Glomerular endothelial cell (primary cell): ENCODE results near the gene RNASEL. TPM values are rescaled to one million over a fixed set of nuclear protein-coding genes. Genes with fewer than 3 reads are reported as not detected.
A peak's percentile ranks its signal among the peaks of the same experiment; 100 is the strongest.

Source experiments
- DNase-seq: peaks from one replicate; pipeline ENCODE4 v3.0.0-alpha.2; 2011; ENCODE audit warnings: low read depth, low spot score; ENCODE audit errors: extremely low read depth
- total RNA-seq: library from RNA; depleted of rRNA; stranded (reverse); fragments of >200 nt; gene quantifications from 2 replicates; pipeline ENCODE4 v1.2.3, GENCODE V29; 2015

Gene RNASEL
- total RNA-seq, 1 donor from 2014 or later = 3.2 TPM

- peak; percentile 50 for DNase-seq
These were observed 12.3 kb upstream of the RNASEL start for GRCh38 chr1:182601416-182601786.

DNA sequence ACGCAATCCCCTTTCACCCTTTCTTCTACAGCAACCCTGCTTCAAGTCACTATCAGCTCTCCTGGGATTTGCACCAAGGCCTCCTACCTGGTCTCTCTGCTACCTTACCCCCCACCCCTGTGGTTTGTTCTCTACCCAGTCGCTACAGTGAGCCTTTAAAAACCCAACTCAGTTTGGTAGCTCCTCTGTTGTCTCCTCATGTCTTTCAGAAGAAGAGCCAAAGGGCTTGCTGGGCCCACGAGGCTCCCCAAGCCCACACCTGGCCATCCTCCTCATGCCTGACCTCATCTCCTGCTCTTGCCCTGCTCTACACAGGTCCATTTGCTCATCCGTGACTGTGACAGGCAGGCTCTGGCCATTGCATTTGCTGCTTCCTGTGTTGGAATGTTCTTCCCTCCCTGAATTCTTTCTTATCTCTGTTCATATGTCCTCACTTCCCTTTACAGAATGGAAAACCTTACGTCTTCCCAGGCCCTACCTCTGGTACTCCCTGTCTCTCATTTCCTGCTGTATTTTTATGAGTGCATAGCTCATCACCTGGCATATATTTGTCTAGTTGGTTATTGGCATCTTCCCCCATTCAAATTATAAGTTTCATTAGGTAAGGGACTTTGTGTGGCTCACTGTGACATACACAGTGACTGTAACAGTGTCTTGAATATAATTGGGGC lies 11.8 kb upstream of the RNASEL start:
- DNase-seq = no peak

GRCh38 chr1:182600036-182600713 lies 11.1 kb upstream of the RNASEL start:
- DNase-seq = no peak

- DNase-seq = no peak
These were observed 10.3 kb upstream of the RNASEL start for GRCh38 chr1:182599339-182599738.

DNA sequence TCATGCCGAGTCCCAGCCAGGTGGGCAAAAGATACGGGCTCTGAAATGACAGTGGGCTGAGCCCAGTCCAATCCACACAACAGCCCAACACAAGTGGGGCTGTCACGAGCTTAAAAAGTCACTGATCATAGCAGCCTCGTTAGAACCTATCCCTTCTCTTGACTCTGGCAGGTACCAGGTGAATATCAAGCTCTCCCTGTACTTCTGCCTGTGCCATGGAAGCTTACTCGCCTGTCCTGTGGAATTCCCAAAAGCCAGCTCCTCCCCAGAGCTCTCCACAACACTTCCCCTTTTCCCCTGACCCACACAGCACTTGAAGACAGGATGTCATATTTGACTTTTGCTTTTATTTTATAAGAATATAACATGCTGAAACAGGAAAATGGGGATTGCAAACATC lies 9.2 kb upstream of the RNASEL start:
- no peak for DNase-seq

DNA sequence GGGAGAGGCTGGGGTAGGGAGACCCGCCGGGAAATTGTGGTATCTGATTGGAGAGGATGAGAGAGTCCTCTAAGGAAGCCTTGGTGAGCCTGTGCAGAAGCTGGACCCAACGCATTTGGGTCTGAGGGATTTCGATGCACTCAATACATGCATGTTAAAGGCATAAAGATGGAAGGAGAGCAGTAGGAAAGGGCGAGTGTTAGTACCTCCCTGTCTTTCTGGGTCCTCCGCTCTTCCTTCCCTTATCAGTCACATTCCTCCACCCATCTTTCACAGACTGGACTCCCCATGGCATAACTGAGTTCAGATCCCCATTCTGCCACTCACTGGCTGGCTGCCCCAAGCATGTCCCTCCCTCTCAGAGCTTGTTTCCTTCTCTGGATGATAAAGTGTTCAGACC lies 7.9 kb upstream of the RNASEL start:
- no peak for DNase-seq

DNA sequence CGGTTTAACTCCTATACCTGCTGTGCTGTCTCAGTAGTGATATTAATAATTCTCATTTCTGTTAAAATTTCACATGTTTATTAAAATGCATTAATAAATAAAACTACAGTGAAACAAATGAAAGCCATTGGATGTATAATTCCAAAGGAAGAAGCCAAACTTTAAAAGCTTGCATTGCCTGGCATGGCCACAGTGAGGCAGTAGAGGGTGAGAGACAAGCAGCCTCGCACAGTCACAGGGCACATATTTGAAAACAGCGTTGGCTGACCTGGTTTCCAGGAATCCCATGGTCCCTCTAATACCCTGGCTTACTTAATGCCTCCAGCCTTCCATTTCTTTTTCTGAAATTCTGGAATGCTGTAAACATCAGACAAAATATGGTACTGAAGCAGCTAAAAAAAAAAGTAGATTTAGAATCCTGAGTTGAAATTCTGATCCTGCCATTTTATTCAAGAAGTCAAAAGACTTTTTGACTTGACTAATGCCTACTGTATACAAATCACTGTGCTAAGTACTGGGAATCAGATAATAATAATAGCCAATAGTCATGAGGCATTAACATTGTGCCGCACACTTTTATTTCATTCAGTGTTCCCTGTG lies 6.7 kb upstream of the RNASEL start:
- no peak for DNase-seq

DNA sequence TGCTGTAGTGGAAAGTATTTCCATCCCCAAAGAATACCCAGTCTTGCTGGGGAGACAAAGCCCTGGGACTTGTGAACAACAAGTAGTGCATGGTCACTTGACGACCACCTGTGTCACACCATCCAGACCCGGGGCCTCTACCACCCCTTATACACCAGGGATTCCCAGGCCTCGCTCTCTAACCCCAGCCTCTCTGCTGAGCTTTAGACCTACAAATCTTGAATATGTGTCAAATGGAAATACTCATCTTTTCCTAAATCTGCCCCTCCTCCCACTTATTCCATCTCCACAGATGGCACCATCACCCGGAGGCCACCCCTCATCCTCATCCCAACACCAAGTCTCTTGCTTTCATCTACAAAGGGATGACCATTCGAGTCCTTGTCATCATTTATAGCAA lies 875 bp upstream of the RNASEL start:
- no peak for DNase-seq

- no peak for DNase-seq
These were observed 464 bp upstream of the RNASEL start for GRCh38 chr1:182589520-182589919.

GRCh38 chr1:182587666-182588499 lies 1.2 kb downstream of the RNASEL start:
- no peak for DNase-seq

DNA sequence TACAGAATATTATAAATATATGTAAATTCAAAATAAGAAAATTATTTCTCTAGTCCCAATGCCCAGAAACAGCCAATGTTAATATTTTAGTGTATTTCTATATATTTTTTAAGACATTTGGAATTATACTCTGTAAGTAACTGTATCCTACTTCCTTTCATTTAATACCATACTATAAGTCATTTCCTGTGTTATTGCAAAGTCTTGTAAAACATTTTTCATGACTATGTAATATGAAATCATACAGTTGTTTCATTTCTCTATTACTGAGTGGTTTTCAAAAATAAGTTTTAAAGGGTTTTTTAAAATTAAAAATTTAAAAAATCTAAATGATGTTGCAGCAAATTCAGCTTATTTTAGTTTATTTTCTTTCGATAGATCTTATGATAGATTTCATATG lies 2.0 kb downstream of the RNASEL start:
- DNase-seq = no peak

DNA sequence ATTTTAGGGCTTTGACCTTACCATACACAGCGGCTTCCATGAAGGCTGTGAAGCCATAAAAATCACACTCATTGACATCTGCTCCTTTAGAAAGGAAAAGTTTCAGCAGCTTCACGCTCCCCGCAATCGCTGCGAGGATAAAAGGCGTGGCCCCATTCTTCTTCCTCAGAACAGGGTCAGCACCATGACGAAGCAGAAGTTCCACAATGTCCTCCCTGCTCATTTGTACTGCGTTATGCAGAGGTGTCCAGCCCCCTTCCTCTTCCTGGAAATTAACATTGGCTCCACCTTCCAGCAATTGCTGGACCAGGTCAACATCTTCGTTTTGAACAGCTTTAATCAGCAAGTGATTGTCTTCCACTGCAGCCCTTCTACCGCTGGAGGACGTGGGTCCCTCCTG lies 2.7 kb downstream of the RNASEL start:
- DNase-seq = no peak

- no peak for DNase-seq
These were observed 4.3 kb downstream of the RNASEL start for GRCh38 chr1:182584746-182585145.

GRCh38 chr1:182580736-182581135 lies 8.3 kb downstream of the RNASEL start:
- no peak for DNase-seq

- DNase-seq = no peak
These were observed 13.4 kb downstream of the RNASEL start for GRCh38 chr1:182575540-182576149.

- DNase-seq = no peak
These were observed 14.9 kb downstream of the RNASEL start for GRCh38 chr1:182574156-182574555.

DNA sequence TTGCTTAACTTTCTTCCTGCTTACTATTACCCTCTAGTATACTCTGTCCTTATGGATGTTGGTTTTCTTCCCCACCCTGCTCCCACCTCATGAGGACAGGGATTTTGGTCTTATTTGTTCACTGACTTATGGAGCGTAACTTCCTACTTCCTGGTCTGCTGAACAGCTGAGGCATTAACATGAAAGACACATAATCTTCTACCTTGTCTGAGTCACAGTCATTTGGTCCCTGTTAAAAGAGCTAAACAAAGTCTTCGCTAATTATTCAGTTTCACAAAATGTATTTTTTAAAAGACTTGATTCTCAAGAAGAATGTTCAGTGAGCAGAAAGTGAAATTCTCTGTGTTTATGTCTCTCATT lies 18.5 kb downstream of the RNASEL start:
- no peak for DNase-seq

- no peak for DNase-seq
These were observed 19.0 kb downstream of the RNASEL start for GRCh38 chr1:182569939-182570610.

- no peak for DNase-seq
These were observed 20.3 kb downstream of the RNASEL start for GRCh38 chr1:182568647-182569284.

DNA sequence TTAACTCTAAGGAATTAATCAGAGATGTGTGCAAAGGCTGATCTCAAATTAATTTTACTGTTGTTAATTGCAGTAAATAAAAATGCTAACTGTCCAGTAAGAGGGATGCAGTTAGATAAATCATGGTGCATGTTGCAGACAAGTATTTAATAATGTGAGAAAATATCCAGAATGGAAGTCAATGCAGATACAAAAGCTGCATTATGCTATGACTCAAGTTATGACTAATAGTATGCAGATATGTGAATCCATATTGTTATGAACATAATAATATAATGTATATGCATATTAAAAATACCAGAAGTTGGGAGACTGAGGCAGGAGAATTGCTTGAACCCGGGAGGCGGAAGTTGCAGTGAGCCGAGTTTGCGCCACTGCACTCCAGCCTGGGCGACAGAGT lies 21.4 kb downstream of the RNASEL start:
- DNase-seq = no peak
